Bronchial epithelial cell (primary cell): ENCODE data around the gene AANAT. TPM values are rescaled to one million over a fixed set of nuclear protein-coding genes. Genes with fewer than 3 reads are reported as not detected.

ENCODE experiments used
- DNase-seq: peaks from one replicate; pipeline ENCODE4 v3.0.0-alpha.2; 2010; ENCODE audit warnings: low read depth
- FAIRE-seq: peaks from 2 replicates; lab custom pipeline; 2011; peaks lifted over from hg19 to GRCh38; lab: Jason Lieb, UNC
- H3K27me3 ChIP-seq: 2 replicates; pipeline ENCODE4 v1.5.1; 2011; ENCODE audit warnings: low read length; ENCODE audit not compliant: control insufficient read depth, insufficient read depth
- H3K36me3 ChIP-seq: 2 replicates; pipeline ENCODE4 v1.5.1; 2011; ENCODE audit warnings: low read length; ENCODE audit not compliant: control insufficient read depth, insufficient read depth
- H3K4me3 ChIP-seq: 2 replicates; pipeline ENCODE4 v1.5.1; 2011; ENCODE audit warnings: mild to moderate bottlenecking, low read depth, low read length, control low read depth
- total RNA-seq: library from RNA; depleted of rRNA; stranded (reverse); fragments of >200 nt; gene quantifications from 2 replicates; pipeline ENCODE4 v1.2.1, GENCODE V29; 2014
- TF ChIP-seq, protein P1 (sequence below): IDR thresholded peaks from 2 replicates; pipeline ENCODE4 v1.5.1; 2011; ENCODE audit warnings: mild to moderate bottlenecking, moderate library complexity, low read length, control low read depth, inconsistent platforms; ENCODE audit not compliant: insufficient read depth, severe bottlenecking

The AANAT gene
- total RNA-seq, 1 donor from 2014 or later: not detected

GRCh38 chr17:76477576-76477975 is 10.2 kb downstream of the AANAT start:
- TF ChIP-seq, protein P1, sequence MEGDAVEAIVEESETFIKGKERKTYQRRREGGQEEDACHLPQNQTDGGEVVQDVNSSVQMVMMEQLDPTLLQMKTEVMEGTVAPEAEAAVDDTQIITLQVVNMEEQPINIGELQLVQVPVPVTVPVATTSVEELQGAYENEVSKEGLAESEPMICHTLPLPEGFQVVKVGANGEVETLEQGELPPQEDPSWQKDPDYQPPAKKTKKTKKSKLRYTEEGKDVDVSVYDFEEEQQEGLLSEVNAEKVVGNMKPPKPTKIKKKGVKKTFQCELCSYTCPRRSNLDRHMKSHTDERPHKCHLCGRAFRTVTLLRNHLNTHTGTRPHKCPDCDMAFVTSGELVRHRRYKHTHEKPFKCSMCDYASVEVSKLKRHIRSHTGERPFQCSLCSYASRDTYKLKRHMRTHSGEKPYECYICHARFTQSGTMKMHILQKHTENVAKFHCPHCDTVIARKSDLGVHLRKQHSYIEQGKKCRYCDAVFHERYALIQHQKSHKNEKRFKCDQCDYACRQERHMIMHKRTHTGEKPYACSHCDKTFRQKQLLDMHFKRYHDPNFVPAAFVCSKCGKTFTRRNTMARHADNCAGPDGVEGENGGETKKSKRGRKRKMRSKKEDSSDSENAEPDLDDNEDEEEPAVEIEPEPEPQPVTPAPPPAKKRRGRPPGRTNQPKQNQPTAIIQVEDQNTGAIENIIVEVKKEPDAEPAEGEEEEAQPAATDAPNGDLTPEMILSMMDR: no peak
- Histone ChIP-seq H3K36me3 (peaks cover 46% of the 10 kb centered on the region), H3K4me3 (no peak overlapping the region), H3K27me3 (no peaks in the 10 kb centered on the region)
- DNase-seq (no peak), FAIRE-seq (no peak)

DNA sequence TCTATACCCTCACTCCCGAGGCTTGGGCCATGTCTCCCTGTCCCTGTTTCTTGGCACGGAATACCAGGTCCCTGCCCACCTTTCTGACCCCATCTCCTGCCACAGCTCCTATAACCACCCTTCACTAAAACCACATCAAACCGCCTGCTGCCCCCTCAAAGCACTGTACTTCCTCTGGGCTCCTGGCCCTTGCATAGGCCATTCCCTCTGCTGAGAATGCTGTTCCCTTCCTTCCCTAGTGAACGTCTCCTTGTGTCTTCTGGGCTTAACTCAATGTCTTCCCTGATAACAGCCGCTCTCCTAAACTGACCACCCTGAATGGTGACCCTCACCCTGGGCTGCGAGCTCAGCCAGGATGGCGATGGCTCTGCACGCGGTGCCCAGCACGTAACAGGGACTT is 10.7 kb downstream of the AANAT start:
- FAIRE-seq: no peak
- TF ChIP-seq, protein P1: no peak
- DNase-seq: no peak
- H3K27me3 ChIP-seq: no peaks in the 10 kb centered on the region
- H3K36me3 ChIP-seq: peaks cover 45% of the 10 kb centered on the region
- H3K4me3 ChIP-seq: no peak overlapping the region

DNA sequence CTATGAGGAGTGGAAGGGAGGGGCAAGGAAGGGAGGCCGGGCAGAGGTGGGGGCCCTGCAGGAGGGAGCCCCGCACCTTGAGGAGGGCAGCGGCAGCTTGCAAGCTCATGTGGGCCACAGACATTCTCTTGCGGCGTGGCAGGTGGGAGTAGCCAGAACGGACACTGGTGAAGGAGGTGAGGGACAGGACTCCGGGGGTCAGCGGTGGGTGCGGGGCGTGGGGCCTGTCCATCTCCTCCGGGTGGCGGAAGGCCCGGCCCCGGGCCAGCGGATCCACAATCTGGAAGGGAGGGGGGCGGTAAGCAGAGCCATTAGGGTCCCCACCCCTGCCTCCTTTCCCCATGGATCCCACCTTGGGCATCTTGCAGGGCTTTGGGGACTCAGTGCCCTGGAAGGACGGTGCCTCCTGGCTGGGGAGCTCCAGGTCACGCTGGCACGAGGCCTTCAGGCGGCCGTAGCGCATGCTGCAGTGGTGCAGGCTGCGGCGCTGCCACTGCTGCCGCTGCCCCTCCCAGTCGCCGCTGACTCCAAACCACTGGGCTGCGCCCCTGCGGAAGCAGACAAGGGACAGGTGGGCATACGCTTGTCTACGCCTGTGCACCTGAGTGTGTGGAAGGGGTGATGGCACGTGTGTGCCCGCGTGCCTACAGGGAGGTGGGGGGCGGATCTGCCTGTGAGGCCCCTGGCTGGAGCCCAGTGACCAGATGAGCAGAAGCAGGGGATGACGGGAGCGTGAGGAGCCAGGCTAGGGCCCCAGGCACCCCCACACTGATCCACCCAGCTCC is 11.5 kb downstream of the AANAT start:
- no peak overlapping the region for H3K4me3 ChIP-seq
- FAIRE-seq: no peak

DNA sequence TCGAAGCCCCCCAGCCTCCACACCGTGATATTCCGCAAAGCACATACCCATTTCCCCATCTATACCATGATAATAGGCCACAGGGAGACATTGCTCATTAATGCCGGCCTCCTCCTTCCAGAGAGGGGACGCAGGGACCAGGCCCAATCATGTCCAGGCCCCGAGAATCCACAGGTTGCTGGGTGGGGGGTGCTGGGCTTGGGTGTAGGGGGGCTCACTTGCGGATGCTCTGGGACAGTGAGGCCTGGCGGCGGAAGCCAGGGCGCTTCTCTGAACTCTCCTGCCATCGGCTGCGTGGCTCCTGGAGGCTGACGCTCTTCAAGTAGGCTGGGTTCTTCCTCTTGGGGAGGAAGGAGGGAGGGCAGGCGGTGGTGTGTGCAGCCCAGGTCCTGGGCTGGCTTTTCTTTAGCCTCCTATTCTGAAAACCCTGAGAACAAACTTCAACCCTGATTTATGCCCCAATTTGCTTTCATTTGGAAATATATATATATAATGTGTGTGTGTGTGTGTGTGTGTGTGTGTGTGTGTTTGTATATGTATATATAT is 12.2 kb downstream of the AANAT start:
- FAIRE-seq (no peak), DNase-seq (no peak)
- Histone ChIP-seq H3K4me3 (no peak overlapping the region), H3K27me3 (no peaks in the 10 kb centered on the region), H3K36me3 (peaks cover 33% of the 10 kb centered on the region)
- TF ChIP-seq, protein P1: no peak

More for the DNA sequence above, 11.5 kb downstream of the AANAT start:
- Histone ChIP-seq H3K27me3 (no peaks in the 10 kb centered on the region), H3K36me3 (peaks cover 38% of the 10 kb centered on the region)
- TF ChIP-seq, protein P1: no peak
- no peak for DNase-seq

- TF ChIP-seq, protein P1: no peak
- no peaks in the 10 kb centered on the region for H3K27me3 ChIP-seq
- H3K36me3 ChIP-seq: peaks cover 29% of the 10 kb centered on the region
- H3K4me3 ChIP-seq: no peak overlapping the region
- DNase-seq (no peak), FAIRE-seq (no peak)
Observed at GRCh38 chr17:76480632-76481031, 13.2 kb downstream of the AANAT start.
